ENCODE data around the gene SLC34A1.
A peak's percentile ranks its signal among the peaks of the same experiment; 100 is the strongest.

Gene SLC34A1

GRCh38 chr5:177384134-177384533 lies at the start of gene SLC34A1:
Gene SLC34A1, plus strand, starts transcription at chr5:177384434. Its CDS starts 1,308 bp downstream, at chr5:177385742.
- H3K27ac ChIP-seq: no peak within 1 kb of the TSS
- TF ChIP-seq CTCF (IDR thresholded peaks at IDR 0.05): no peak
- no peak for TF ChIP-seq ZFX (IDR thresholded peaks at IDR 0.05; ENCODE audit: borderline replicate concordance)

- TF ChIP-seq CTCF (IDR thresholded peaks at IDR 0.05) (no peak), ZFX (IDR thresholded peaks at IDR 0.05; ENCODE audit: borderline replicate concordance) (no peak)
These were observed 49.2 kb upstream of the SLC34A1 start for GRCh38 chr5:177334781-177335700.

GRCh38 chr5:177335701-177336065 lies 48.6 kb upstream of the SLC34A1 start:
- TF ChIP-seq CTCF (IDR thresholded peaks at IDR 0.05): no peak
- no peak for TF ChIP-seq ZFX (IDR thresholded peaks at IDR 0.05; ENCODE audit: borderline replicate concordance)
- H3K27ac ChIP-seq: no peak overlapping the region

More at GRCh38 chr5:177334781-177335700, 49.2 kb upstream of the SLC34A1 start:
- no peak overlapping the region for H3K27ac ChIP-seq

- no peak overlapping the region for H3K27ac ChIP-seq
- peak; percentile 56 for TF ChIP-seq CTCF (IDR thresholded peaks at IDR 0.05)
- TF ChIP-seq ZFX (IDR thresholded peaks at IDR 0.05; ENCODE audit: borderline replicate concordance): no peak
These were observed 48.1 kb upstream of the SLC34A1 start for GRCh38 chr5:177336112-177336511.

GRCh38 chr5:177336603-177337494 lies 47.4 kb upstream of the SLC34A1 start:
- no peak overlapping the region for H3K27ac ChIP-seq
- no peak for TF ChIP-seq ZFX (IDR thresholded peaks at IDR 0.05; ENCODE audit: borderline replicate concordance)
- no peak for TF ChIP-seq CTCF (IDR thresholded peaks at IDR 0.05)

- H3K27ac ChIP-seq: peak overlapping the region; percentile 31; the same call in 1 of the 2 replicates
- no peak for TF ChIP-seq CTCF (IDR thresholded peaks at IDR 0.05)
- no peak for TF ChIP-seq ZFX (IDR thresholded peaks at IDR 0.05; ENCODE audit: borderline replicate concordance)
These were observed 45.8 kb upstream of the SLC34A1 start for GRCh38 chr5:177338251-177339106.

Measured in 22Rv1 (cell line).